ENCODE results near the gene AATK.
A peak's percentile ranks its signal among the peaks of the same experiment; 100 is the strongest.

Gene AATK, protein sequence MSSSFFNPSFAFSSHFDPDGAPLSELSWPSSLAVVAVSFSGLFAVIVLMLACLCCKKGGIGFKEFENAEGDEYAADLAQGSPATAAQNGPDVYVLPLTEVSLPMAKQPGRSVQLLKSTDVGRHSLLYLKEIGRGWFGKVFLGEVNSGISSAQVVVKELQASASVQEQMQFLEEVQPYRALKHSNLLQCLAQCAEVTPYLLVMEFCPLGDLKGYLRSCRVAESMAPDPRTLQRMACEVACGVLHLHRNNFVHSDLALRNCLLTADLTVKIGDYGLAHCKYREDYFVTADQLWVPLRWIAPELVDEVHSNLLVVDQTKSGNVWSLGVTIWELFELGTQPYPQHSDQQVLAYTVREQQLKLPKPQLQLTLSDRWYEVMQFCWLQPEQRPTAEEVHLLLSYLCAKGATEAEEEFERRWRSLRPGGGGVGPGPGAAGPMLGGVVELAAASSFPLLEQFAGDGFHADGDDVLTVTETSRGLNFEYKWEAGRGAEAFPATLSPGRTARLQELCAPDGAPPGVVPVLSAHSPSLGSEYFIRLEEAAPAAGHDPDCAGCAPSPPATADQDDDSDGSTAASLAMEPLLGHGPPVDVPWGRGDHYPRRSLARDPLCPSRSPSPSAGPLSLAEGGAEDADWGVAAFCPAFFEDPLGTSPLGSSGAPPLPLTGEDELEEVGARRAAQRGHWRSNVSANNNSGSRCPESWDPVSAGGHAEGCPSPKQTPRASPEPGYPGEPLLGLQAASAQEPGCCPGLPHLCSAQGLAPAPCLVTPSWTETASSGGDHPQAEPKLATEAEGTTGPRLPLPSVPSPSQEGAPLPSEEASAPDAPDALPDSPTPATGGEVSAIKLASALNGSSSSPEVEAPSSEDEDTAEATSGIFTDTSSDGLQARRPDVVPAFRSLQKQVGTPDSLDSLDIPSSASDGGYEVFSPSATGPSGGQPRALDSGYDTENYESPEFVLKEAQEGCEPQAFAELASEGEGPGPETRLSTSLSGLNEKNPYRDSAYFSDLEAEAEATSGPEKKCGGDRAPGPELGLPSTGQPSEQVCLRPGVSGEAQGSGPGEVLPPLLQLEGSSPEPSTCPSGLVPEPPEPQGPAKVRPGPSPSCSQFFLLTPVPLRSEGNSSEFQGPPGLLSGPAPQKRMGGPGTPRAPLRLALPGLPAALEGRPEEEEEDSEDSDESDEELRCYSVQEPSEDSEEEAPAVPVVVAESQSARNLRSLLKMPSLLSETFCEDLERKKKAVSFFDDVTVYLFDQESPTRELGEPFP (N-terminal part only)

DNA sequence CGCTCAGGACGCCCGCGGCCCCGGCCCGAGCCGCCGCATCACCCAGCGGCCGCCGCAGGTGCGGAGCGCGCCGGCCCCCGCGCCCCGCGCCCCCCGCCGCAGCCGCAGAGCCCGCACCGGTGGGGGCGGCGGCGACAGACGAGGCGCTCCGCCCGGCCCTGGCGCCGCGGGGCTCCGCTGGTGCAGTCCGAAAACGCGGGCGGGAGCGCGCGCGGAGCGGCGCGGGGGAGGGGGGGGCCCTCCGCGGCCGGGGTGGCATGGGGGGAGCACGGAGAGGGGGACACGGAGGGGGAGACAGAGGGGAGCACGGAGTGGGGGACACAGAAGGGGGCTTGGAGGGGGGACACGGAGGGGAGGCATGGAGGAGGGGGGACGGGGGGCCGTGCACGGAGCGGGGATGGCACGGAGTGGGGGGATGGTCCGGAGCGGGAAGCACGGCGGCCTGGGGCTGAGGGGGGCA lies at the start of gene AATK:
AATK (minus strand) TSS at position 189 of the 460 bp plus-strand sequence. CDS start 229 bp downstream, outside the sequence.
- no peak for DNase-seq (ENCODE audit: low read depth)

DNA sequence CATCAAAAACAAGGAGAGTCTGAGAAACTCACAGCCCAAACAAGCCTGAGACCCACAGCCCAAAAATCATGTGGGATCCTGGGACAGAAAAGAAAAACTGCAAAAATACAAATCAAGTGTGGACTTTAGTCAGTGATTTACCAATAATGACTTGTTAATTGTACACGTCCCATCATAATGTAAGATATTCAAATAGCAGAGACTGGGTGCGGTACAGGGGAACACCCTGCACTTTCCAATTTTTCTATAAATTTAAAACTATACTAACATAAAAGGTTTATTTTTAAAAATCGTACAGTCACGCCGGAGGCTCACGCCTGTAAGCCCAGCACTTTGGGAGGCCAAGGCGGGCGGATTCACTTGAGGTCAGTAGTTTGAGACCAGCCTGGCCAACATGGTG lies 48.0 kb upstream of the AATK start:
- DNase-seq (ENCODE audit: low read depth): no peak

DNA sequence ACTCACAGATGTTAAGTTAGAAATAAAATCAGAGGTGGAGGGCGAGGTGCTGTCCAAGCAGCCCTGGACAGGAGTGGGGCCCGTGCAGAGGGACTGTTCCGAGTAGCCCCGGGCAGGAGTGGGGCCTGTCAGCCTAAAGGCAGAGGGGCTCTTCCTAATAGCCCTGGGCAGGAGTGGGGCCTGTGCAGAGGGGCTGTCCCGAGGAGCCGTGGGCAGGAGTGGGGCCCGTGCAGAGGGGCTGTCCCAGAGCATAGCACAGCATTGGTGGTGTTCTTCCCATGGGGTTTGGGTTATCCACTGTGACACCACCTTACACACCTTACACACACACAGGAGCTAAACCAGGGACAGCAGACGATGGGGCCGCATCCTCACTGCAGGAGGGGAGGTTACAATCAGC lies 46.3 kb upstream of the AATK start:
- no peak for DNase-seq (ENCODE audit: low read depth)

DNA sequence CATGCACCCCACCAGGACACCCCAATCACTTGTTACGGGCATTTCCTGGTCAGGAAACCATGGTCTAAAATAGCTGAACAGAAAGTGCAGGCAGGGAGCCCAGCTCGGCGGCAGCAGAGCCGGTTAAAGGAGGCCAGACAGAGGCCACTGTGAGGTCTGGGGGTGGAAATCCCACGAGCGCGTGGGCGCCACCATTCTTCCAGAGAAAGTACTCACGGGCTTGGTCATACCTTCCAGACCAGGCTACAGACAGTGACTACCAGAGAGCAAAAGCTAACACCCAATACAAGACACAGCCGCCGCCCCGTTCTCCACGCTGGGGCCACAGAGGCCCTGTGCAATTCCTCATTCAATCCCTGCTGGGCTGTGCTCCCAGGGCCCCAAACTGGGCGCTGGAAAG lies 44.8 kb upstream of the AATK start:
- no peak for DNase-seq (ENCODE audit: low read depth)

DNA sequence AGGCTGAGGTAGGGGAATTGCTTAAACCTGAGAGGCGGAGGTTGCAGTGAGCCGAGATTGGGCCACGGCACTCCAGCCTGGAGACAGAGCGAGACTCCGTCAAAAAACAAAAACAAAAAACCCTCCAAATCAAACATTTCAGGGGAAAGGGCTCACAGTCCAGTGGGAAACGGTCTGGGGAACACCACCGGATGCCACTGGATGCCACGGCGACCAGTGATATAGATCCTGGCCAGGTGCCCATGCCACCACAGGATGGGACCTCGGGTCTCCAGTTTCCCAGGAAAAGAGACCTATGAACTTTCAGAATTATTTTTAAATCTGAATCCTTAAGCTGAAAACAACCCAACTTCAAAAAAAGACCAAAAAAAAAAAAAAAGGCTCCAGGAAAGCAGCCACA lies 44.4 kb upstream of the AATK start:
- no peak for DNase-seq (ENCODE audit: low read depth)

DNA sequence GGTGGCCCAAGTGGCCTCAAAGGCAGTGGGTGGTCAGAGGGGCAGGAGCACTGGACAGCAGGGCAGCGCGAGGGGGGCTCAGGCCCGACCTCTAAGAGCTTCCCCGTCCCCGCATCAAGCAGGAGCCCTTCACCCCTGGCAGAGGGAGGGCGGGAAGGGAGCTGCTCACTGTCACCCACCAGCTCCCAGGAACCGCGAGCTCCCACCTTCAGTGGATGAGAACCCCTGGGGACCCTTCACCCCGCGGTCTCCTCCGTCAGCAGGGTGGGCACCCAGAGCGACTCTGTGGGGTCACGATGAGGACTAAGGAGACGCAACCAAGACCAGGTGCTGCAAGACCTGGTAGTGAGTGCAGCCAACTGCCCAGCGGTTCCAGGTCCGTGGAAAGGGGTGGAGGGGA lies 43.1 kb upstream of the AATK start:
- DNase-seq (ENCODE audit: low read depth): no peak

DNA sequence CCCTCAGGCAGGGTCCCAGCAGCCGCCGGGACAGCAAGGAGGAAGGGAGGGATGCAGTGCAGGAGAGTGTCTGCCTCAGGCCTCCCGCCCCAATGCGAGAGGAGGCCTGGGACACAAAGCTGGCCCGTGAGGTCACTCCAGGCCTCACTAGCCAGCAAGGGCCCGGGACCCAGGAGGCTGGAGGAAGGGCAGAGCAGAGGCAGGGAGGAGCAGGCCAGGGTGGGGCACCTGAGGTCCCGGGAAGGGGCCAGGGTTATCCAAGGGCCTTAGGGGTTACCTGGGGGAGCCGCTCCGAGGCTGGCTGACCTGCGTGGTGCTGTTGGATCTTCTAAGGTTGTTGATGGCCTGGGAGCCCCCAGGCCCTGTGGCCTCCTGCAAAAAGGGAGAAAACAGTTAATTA lies 42.6 kb upstream of the AATK start:
- DNase-seq (ENCODE audit: low read depth): no peak

DNA sequence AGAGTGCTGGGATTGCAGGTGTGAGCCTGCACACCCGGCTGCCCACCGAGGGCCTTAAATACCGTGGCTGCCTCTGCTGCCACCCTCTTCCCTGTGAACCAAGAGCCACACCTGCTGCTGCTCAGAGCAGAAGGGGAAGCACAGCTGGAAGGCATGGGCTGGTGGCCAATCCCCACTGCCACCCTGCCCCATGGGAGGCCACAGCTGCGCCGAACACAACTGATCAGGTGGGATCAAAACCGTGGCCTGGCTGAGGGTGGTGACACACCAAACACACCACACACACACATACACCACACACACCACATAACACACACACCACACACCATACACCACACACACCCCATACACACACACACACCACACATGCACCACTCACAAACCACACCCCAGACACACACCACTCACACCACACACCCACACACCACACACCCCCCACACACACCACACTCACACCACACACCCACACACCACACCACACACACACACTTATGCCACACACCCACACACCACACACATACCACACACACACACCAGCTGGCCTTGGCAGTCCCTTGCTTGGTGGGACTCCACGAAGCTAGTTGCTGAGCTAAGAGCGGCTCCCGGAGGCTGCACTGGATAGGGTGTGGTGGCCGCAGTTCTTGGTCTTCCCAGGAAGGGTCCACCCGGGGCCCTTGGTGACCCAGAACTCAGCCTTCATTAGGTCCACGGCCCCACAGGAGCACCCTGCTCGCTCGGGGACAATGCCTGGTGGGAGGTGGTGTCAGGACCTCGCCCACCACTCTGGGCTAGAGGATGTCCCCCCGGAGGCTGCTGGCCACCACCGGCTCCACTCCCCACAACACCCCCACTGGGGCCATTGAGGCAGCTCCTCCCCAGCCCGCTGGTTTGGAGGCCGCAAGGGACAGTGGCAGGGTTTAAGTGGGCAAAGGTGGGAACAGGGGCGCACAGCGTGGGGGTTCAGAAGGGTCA lies 41.9 kb upstream of the AATK start:
- no peak for DNase-seq (ENCODE audit: low read depth)

DNA sequence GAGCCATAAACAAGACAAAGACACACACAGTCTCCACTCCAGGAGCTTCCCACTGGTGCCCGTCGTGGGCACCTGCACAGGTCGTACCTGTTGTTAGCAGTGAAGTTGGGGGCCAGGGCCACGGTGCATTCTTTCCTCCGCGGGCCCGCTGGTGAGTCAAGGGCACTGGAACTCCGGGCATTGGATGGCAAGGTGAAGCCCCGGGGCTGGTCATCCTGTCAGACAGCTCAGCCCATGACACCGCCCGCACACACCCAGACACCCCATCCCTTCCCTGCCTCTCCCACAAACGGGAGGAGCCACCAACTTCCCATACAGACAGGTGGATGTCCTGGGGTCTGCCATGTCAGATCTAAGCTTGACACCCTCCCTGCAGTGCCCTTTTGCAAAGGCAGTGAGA lies 40.6 kb upstream of the AATK start:
- DNase-seq (ENCODE audit: low read depth): no peak

DNA sequence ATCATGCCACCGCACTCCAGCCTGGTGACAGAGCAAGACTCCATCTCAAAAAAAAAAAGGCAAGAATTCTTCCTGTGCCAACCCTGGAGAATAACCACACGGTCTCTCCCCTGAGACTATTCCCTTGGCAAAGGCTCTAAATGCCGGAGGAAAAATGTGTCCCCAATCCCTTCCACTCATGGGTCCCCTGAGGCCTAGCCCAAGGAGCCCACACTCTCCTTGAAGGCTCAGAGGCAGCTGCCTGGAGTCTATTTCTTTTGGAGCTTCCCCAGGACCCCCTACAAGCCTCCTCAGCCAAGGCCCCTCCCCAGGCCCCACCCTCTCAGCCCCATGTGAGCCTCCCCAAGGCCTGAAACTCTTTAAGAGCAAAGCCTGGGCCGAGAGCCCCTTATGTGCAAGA lies 40.1 kb upstream of the AATK start:
- DNase-seq (ENCODE audit: low read depth): no peak

DNA sequence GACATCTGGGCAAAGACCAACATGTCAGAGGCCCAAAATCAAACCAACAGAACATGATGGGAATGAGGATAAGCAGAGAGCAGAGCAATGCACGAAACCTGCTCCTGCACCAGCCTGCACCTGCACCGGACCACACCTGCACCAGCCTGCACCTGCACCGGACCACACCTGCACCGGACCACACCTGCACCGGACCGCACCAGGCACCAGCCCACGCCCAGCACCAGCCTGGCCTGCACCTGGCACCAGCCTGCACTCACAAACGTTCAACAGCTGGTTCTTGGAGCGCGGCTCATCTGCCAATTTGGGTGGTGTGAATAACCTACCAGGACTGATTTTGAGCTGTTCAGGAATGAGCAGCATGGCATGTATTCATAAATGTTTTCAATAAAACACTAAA lies 38.6 kb upstream of the AATK start:
- no peak for DNase-seq (ENCODE audit: low read depth)

DNA sequence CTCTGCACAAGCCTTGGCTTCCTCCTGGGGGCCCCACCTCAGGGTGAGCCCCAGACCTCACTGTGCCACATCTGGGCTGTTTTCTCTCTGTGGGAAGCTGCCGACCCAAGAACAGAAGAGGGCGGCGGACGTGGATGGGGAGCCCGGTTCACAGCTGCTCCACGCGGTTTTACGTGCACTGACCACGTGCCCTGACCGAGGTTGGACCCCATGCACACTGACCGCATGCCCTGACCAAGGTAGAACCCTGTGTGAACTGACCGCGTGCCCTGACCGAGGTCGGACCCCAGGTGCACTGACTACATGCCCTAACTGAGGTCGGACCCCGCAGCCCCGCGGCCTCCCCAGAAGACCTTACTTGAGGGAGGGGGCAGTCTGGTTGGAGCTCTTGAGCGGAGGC lies 37.1 kb upstream of the AATK start:
- no peak for DNase-seq (ENCODE audit: low read depth)

DNA sequence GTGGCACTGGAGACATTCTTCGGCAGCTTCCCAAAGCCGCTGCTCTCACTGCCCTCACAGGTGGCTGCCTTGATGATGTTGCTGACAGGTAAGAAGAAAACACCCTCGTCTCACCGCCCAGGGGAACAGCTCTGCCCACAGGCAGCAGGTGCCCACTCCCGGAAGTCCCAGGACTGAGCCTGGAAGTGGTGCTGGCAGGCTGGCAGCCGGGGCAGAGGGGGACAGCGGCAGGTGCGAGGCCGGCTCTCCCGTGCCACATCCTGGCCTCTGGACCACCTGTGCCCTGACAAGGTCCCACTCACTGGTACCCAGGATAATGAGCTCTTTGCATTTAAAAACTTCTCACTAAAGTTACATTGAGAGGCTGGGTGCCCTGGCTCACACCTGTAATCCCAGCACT lies 36.3 kb upstream of the AATK start:
- no peak for DNase-seq (ENCODE audit: low read depth)

DNA sequence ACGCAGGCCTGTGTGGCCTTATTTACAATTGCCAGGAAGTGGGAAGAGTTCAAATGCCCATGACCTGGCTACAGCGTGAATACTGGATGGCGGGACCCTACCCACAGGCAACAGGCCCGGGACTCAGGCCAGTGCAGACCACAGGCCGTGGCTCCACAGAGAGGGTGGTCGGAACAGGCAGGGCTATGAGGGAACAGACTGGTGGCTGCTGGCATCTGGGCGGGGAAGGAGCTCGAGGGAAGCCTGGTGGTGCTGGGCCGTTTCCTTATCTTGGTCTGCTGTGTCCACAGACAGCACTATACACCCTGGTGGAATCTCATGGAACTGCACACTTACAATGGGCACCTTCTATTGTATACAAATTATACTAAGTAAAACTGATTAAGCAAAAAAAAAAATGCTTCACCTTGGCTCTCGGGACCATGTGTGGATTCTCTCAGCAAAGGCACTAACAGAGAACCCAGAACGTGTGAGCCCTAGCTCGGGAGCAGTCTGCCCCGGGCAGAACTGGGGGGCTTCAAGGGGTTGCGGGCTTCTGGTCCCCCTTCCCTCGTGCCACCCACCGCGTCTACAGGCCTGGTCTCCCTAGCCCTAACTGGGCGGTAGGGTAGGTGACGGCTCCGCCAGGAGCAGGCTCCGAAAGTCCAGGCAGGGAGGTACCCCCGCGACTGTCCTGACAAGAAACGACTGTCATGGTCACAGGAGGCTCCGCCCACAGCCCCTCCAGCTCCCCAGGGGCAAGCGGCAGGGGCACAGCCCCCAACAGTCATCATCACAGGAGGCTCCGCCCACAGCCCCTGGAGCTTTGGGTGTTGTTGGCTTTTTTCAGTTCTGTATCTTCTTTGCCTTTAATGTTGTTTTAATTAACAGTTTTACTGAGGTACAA lies 34.9 kb upstream of the AATK start:
- DNase-seq (ENCODE audit: low read depth): peak; percentile 35

DNA sequence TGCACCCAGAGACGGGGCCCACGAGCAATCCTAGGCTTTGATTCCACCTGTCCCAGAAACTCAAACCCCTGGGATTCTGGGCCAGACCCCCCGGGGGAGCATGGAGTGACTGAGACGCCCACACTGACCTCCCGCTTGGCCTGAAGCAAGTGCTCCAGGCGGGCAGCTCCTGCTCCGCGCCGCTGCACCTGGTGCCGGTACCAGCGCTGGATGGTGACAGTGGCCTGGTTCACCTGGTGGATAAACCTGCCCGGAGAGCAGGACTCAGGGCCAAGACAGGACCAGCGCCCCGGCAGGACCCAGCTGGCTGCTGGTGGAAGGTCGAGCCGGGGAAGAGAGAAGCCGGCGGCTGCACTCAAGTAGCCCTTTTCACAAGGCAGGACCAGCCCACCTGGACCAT lies 34.2 kb upstream of the AATK start:
- no peak for DNase-seq (ENCODE audit: low read depth)

DNA sequence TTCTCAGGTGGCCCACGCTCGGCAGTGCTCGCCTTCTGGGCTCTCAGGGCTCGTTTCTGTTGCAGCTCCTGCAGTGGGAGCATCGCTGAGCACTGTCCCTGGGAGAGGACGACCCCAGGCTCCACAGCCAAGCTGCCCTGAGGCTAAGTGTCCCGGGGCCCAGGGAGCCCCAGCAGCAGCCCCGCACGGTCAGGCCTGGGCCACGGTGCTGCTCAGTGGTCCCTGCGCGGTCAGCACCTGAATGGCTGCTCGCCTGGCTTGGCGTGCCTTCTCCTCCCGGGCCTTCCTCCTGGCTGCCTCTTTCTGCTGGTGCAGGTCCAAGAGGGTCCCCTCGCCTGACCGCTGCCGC lies 33.4 kb upstream of the AATK start:
- no peak for DNase-seq (ENCODE audit: low read depth)

DNA sequence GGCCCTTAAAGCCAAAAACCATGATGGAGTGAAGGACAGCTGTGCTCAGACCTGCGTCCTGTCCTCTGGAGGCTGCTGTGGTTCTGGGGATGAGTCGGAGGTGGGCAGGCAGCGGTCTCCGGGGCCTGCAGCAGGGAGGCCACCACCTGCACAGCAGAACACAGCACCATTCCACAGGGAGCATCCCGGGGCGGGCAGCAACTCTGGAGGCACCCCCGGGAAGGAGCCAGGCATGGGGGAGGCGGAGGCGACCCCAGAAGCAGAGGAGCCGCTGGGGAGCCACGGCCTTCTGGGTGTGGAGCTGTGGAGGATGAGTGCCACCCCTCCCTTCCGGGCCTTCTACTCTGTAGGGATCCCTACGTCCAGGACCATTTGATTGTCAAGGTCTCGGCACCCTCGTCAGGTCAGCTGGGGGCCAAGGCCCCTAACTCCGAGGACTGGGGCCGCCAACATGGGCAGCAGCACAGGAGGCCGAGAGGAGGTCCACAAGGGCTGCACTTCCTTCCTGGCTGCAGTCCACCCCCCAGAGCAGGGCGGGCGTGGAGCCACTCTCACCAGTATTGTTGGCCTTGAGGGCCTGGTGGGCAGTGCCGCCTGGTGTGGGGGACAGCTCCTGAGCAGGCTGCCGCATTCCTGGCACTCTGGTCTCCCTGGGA lies 32.9 kb upstream of the AATK start:
- no peak for DNase-seq (ENCODE audit: low read depth)

DNA sequence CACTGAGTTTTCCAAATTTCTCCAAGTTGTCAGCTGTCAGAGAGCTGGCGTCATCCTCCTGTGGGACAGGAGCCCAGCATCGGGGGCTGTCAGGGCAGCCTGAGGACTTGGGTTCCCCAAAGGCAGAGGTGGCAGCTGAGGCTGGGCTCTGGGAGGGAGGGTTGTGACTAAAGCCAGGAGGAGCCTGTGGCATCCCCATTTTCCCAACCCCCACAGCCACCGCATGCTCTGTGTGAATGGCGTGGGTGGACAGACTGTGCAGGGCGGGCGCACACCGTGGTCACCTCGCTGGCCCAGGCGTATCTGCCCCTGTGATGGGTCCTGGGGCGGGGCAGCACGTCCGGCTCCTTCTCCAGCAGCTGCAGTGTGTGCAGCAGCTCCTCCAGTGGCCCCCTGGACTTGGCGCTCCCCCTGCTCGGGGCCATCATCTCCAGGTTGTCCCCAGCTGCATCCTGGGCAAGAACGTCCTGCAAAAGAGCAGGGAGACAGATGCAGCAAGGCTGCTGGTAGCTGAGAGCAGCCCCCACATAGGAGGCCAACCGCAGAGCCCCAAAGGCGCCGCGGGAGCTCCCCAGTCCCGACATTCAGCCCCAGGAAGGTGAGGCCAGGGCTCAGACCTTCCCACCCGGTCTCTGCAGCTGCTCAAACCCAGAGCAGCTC lies 31.9 kb upstream of the AATK start:
- DNase-seq (ENCODE audit: low read depth): no peak

DNA sequence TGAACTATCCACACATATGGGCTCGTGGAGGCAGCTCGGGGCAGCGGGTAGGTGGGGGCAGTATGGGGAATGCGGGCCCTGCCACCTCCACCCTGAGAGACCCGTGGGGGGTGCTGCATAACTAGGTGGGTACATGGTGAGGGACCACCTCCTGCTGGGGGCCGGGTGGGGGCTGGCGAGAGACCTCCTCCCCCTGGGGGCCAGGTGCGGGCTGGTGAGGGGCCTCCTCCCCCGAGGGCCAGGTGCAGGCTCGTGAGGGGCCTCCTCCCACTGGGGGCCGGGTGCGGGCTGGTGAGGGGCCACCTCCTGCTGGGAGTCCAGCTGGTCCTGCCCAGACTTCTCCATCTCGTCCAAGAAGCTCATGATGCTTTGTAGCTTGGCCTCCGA lies 31.4 kb upstream of the AATK start:
- DNase-seq (ENCODE audit: low read depth): no peak
